Measurements from ENCODE around the gene FUOM. TPM values are rescaled to one million over a fixed set of nuclear protein-coding genes. Genes with fewer than 3 reads are reported as not detected.

Gene FUOM
- total and polyA plus RNA-seq, 2 of the 8 experiments (the other 6 are each of a cell fraction or from before 2014, with no cell fraction given) = 22.0 to 30.4 TPM

GRCh38 chr10:133326223-133326551, 31.6 kb downstream of the FUOM start:
- peaks cover 6% of the 10 kb centered on the region; the same call in 1 of the 2 replicates for H3K23me2 ChIP-seq (ENCODE audit: low read depth, low read length)
- H3K9me3 ChIP-seq (ENCODE audit: insufficient read depth in 2 of 2, low read depth in 1 of 2, low read length in 1 of 2) = no peaks in the 10 kb centered on the region
- H3K4me3 ChIP-seq (ENCODE audit: extremely low read depth in 1 of 4, insufficient read depth in 2 of 4, low read depth in 3 of 4, low read length in 4 of 4) = peak overlapping the region; percentile 45 to 69 (median 52)
- no peak for TF ChIP-seq POU5F1 (IDR thresholded peaks at IDR 0.05; ENCODE audit: low read depth, low read length)
- no peak for TF ChIP-seq POLR2AphosphoS5 (IDR thresholded peaks at IDR 0.05; ENCODE audit: low read depth, low read length)
- no peak for TF ChIP-seq NANOG (IDR thresholded peaks at IDR 0.05; ENCODE audit: insufficient read depth, low read depth, low read length, poor library complexity, severe bottlenecking)
- TF ChIP-seq SIX5 (IDR thresholded peaks at IDR 0.05; ENCODE audit: low read depth, low read length) = no peak
- TF ChIP-seq NRF1 (IDR thresholded peaks at IDR 0.05; ENCODE audit: low read depth, low read length) = no peak
- H2BK15ac ChIP-seq (ENCODE audit: low read length) = 0 out of 2 replicates have a peak overlapping the region, but pooled peaks have one; percentile 29
- H3K79me1 ChIP-seq (ENCODE audit: low read depth, low read length) = no peaks in the 10 kb centered on the region
- H2BK20ac ChIP-seq (ENCODE audit: low read length) = no peak overlapping the region
- H3K14ac ChIP-seq (ENCODE audit: insufficient read length) = no peak overlapping the region
- H2BK12ac ChIP-seq (ENCODE audit: low read depth, low read length) = no peak overlapping the region
- H2BK120ac ChIP-seq (replicated peaks; ENCODE audit: low read depth, low read length) = no peak overlapping the region
- H2BK5ac ChIP-seq (ENCODE audit: low read depth, low read length) = no peak overlapping the region
- FAIRE-seq (no peak), DNase-seq (ENCODE audit: low read depth in 1 of 2, low spot score in 2 of 2) (no peak)
- no peak overlapping the region for H3K18ac ChIP-seq (ENCODE audit: extremely low read depth, low read length)
- no peak overlapping the region for H3K27ac ChIP-seq (ENCODE audit: low read depth, low read length)
- H2AK5ac ChIP-seq (ENCODE audit: low read depth, low read length) = no peak overlapping the region
- H2AFZ ChIP-seq (ENCODE audit: low read length) = 0 out of 2 replicates have a peak overlapping the region, but pooled peaks have one; percentile 57
- H4K91ac ChIP-seq (replicated peaks; ENCODE audit: insufficient read length, low read length) = no peak overlapping the region
- CTCF ChIA-PET (ENCODE audit: partially characterized antibody) = no interaction called here
- H4K5ac ChIP-seq (ENCODE audit: insufficient read length, low read depth, low read length) = no peak overlapping the region
- no peak overlapping the region for H3K9ac ChIP-seq (replicated peaks in 1 of 4; ENCODE audit: extremely low read depth in 1 of 4, low read depth in 3 of 4, low read length in 3 of 4)
- peaks cover 0 to 2% of the 10 kb centered on the region in 2 experiments for H4K20me1 ChIP-seq (replicated peaks in 1 of 2; ENCODE audit: control insufficient read depth in 1 of 2, insufficient read depth in 2 of 2, low read length in 2 of 2)
- peak overlapping the region; percentile 85 to 89 for H3K4me2 ChIP-seq (ENCODE audit: insufficient read depth in 1 of 2, low read depth in 2 of 2, low read length in 2 of 2)
- no peak overlapping the region for H3K4ac ChIP-seq (replicated peaks; ENCODE audit: insufficient read length, low read depth, low read length)
- peaks cover 17 to 56% (median 47%) of the 10 kb centered on the region in 4 experiments for H3K27me3 ChIP-seq (replicated peaks in 1 of 4; ENCODE audit: control insufficient read depth in 3 of 4, extremely low read depth in 1 of 4, insufficient read depth in 3 of 4, low read length in 3 of 4)
- POLR2A ChIA-PET (ENCODE audit: partially characterized antibody) = interaction anchor here (1.6 kb wide), 1 partner anchor 12 kb away, joined by 5 read pairs; no protein-coding TSS in a partner anchor
- no peak overlapping the region for H3K56ac ChIP-seq (replicated peaks; ENCODE audit: insufficient read length, low read depth, low read length)
- peak overlapping the region; percentile 36; the same call in 1 of the 2 replicates for H4K8ac ChIP-seq (ENCODE audit: extremely low read depth, insufficient read depth, low read length)
- peaks cover 0 to 27% (median 6%) of the 10 kb centered on the region in 4 experiments; a peak in 6 of 7 replicates for H3K4me1 ChIP-seq (replicated peaks in 1 of 4; ENCODE audit: control insufficient read depth in 3 of 4, insufficient read depth in 4 of 4, low read length in 3 of 4)
- WGBS, 2 experiments (ENCODE audit: extremely low coverage in 1 of 2, insufficient coverage in 1 of 2, insufficient read length in 1 of 2, insufficient replicate concordance in 2 of 2, low coverage in 1 of 2, low lambda C conversion rate in 2 of 2, missing lambda C conversion rate in 1 of 2) = 39% methylated on average over 9 of the region's 9 CpGs; no CpG with 5 or more reads in 1 of the 2 experiments
- no peaks in the 10 kb centered on the region for H3K36me3 ChIP-seq (ENCODE audit: control insufficient read depth in 2 of 4, insufficient read depth in 4 of 4, low read length in 3 of 4)
- no peaks in the 10 kb centered on the region for H3K79me2 ChIP-seq (ENCODE audit: control insufficient read depth in 1 of 2, insufficient read depth in 2 of 2, low read length in 2 of 2)
- H3K23ac ChIP-seq (ENCODE audit: insufficient read length) = no peak overlapping the region
